Endothelial cell of umbilical vein (primary cell): Measurements from ENCODE around the gene BRSK1.

Source experiments
- CTCF ChIP-seq, 2 donors: IDR thresholded peaks; 1 replicate in 1 of 2; 2 replicates in 1 of 2; pipeline ENCODE4 v1.5.1; 2011; ENCODE audit warnings: low read length in 2 of 2, mild to moderate bottlenecking in 2 of 2, moderate library complexity in 2 of 2, control low read depth in 1 of 2, inconsistent platforms in 1 of 2, low read depth in 1 of 2; ENCODE audit not compliant: insufficient read depth in 1 of 2; ENCODE audit errors: extremely low read depth in 1 of 2
- EZH2 ChIP-seq: IDR thresholded peaks from 2 replicates; pipeline ENCODE4 v1.6.1; 2012; ENCODE audit warnings: borderline replicate concordance, low read depth, mild to moderate bottlenecking, moderate library complexity, low read length, inconsistent platforms; ENCODE audit not compliant: severe bottlenecking
- GATA2 ChIP-seq: IDR thresholded peaks from 2 replicates; pipeline ENCODE4 v1.7.0; 2011; ENCODE audit warnings: low read depth, mild to moderate bottlenecking, moderate library complexity, mixed read lengths, low read length; ENCODE audit not compliant: insufficient read length, insufficient read depth
- MAX ChIP-seq: IDR thresholded peaks from 2 replicates; pipeline ENCODE4 v1.6.1; 2011; ENCODE audit not compliant: insufficient read depth, insufficient read length
- POLR2A ChIP-seq: IDR thresholded peaks from 2 replicates; pipeline ENCODE4 v1.6.1; 2012; ENCODE audit warnings: low read depth, mild to moderate bottlenecking, control low read depth, low read length

- TF ChIP-seq EZH2 (no peak), CTCF (IDR thresholded peaks at IDR 0.05; ENCODE audit: extremely low read depth in 1 of 2, insufficient read depth in 1 of 2, low read depth in 1 of 2, low read length in 2 of 2) (no peak), GATA2 (no peak), POLR2A (no peak), MAX (no peak)
Observed at GRCh38 chr19:55333870-55334269, 50.1 kb downstream of the BRSK1 start.
